IMR-90 (cell line): ENCODE results near the gene ZPBP2. TPM values are rescaled to one million over a fixed set of nuclear protein-coding genes. Genes with fewer than 3 reads are reported as not detected.

ENCODE experiments used
- ATAC-seq: fragments of 200-7000 bp; cut with Tn5 transposase; 2 replicates; pipeline ENCODE4 v1.9.1; 2020; ENCODE audit warnings: low read depth, mild to moderate bottlenecking, moderate library complexity
- BruUV-seq: library from RNA; stranded (reverse); fragments of 400-500 nt; replicated peaks from 2 replicates; lab custom pipeline; 2021; lab: Mats Ljungman, UMichigan
- CTCF ChIA-PET: fragments of 300-600 bp; formaldehyde crosslinking; extraction: SDS; loops from one replicate; lab custom pipeline; 2021; ENCODE audit warnings: antibody characterized with exemption; lab: Yijun Ruan, JAX
- POLR2A ChIA-PET: fragments of 300-600 bp; sonication (Branson Sonifier 250); formaldehyde crosslinking; loops from one replicate; lab custom pipeline; 2022; ENCODE audit warnings: antibody characterized with exemption; ENCODE audit not compliant: unreplicated experiment; lab: Charles Lee
- DNase-seq: peaks from one replicate; pipeline ENCODE4 v3.0.0; 2013
- H2AFZ ChIP-seq: replicated peaks from 2 replicates; pipeline ENCODE3; 2013; ENCODE audit warnings: low read length, mild to moderate bottlenecking; ENCODE audit not compliant: poor library complexity
- H2AK5ac ChIP-seq: 2 replicates; pipeline ENCODE4 v1.6.1; 2013; ENCODE audit warnings: low read depth, low read length, inconsistent platforms
- H2AK9ac ChIP-seq: replicated peaks from 2 replicates; pipeline ENCODE3; 2013; ENCODE audit warnings: mild to moderate bottlenecking, low read depth, low read length, moderate library complexity; ENCODE audit not compliant: poor library complexity
- H2BK120ac ChIP-seq: 2 replicates; pipeline ENCODE4 v1.6.1; 2013; ENCODE audit warnings: low read depth, low read length, inconsistent platforms
- H2BK15ac ChIP-seq: 3 replicates; pipeline ENCODE4 v1.6.1; 2013; ENCODE audit warnings: low read depth, low read length, inconsistent platforms
- H2BK20ac ChIP-seq: 2 replicates; pipeline ENCODE4 v1.6.1; 2013; ENCODE audit warnings: low read depth, mild to moderate bottlenecking, inconsistent platforms, low read length, moderate library complexity
- H2BK5ac ChIP-seq: 2 replicates; pipeline ENCODE4 v1.6.1; 2013; ENCODE audit warnings: mild to moderate bottlenecking, low read depth, low read length, inconsistent platforms; ENCODE audit not compliant: poor library complexity, severe bottlenecking
- H3K14ac ChIP-seq: replicated peaks from 2 replicates; pipeline ENCODE4 v1.6.1; 2013; ENCODE audit warnings: low read depth, low read length, inconsistent platforms
- H3K18ac ChIP-seq: 2 replicates; pipeline ENCODE4 v1.6.1; 2013; ENCODE audit warnings: low read depth, low read length, control low read depth
- H3K23ac ChIP-seq: 2 replicates; pipeline ENCODE4 v1.6.1; 2013; ENCODE audit warnings: low read depth, low read length, inconsistent platforms
- H3K27ac ChIP-seq: 2 replicates; pipeline ENCODE4 v1.5.1; 2013; ENCODE audit warnings: mild to moderate bottlenecking, control low read depth, low read length; ENCODE audit not compliant: insufficient read depth
- H3K27me3 ChIP-seq: 2 replicates; pipeline ENCODE4 v1.6.1; 2013; ENCODE audit warnings: low read length; ENCODE audit not compliant: control insufficient read depth, insufficient read depth
- H3K36me3 ChIP-seq: 2 replicates; pipeline ENCODE4 v1.6.1; 2013; ENCODE audit warnings: low read length, mixed read lengths; ENCODE audit not compliant: control insufficient read depth, insufficient read depth
- H3K4ac ChIP-seq: 2 replicates; pipeline ENCODE4 v1.6.1; 2013; ENCODE audit warnings: low read depth, low read length, inconsistent platforms
- H3K4me1 ChIP-seq: 2 replicates; pipeline ENCODE4 v1.6.1; 2013; ENCODE audit warnings: low read length, mixed read lengths; ENCODE audit not compliant: control insufficient read depth, insufficient read depth
- H3K4me2 ChIP-seq: 2 replicates; pipeline ENCODE4 v1.6.1; 2013; ENCODE audit warnings: low read depth, mild to moderate bottlenecking, control low read depth, low read length, moderate library complexity
- H3K4me3 ChIP-seq: 2 replicates; pipeline ENCODE4 v1.5.1; 2013; ENCODE audit warnings: low read depth, mild to moderate bottlenecking, control low read depth, low read length, moderate library complexity; ENCODE audit not compliant: insufficient read depth
- H3K56ac ChIP-seq: 2 replicates; pipeline ENCODE4 v1.6.1; 2013; ENCODE audit warnings: low read length, inconsistent platforms; ENCODE audit not compliant: insufficient read depth; ENCODE audit errors: extremely low read depth
- H3K79me1 ChIP-seq, 2 experiments: 2 replicates each; pipeline ENCODE4 v1.6.1; 2013; ENCODE audit warnings: low read length in 2 of 2, inconsistent platforms in 1 of 2, low read depth in 1 of 2
- H3K9ac ChIP-seq: 2 replicates; pipeline ENCODE4 v1.6.1; 2013; ENCODE audit warnings: low read depth, low read length, control low read depth
- H3K9me1 ChIP-seq: 2 replicates; pipeline ENCODE4 v1.6.1; 2013; ENCODE audit warnings: low read length, inconsistent platforms; ENCODE audit not compliant: insufficient read depth
- H3K9me3 ChIP-seq: 2 replicates; pipeline ENCODE4 v1.6.1; 2013; ENCODE audit warnings: low read length; ENCODE audit not compliant: control insufficient read depth, insufficient read depth
- H4K20me1 ChIP-seq: 2 replicates; pipeline ENCODE4 v1.6.1; 2013; ENCODE audit warnings: low read length, inconsistent platforms; ENCODE audit not compliant: insufficient read depth
- H4K5ac ChIP-seq: 2 replicates; pipeline ENCODE4 v1.6.1; 2013; ENCODE audit warnings: mild to moderate bottlenecking, low read depth, low read length, control low read depth
- H4K8ac ChIP-seq, 2 experiments: 2 replicates each; pipeline ENCODE4 v1.6.1; 2013; ENCODE audit warnings: low read depth in 2 of 2, low read length in 2 of 2, control low read depth in 1 of 2, inconsistent platforms in 1 of 2
- H4K91ac ChIP-seq: 2 replicates; pipeline ENCODE4 v1.6.1; 2013; ENCODE audit warnings: low read depth, low read length, inconsistent platforms; ENCODE audit not compliant: insufficient read depth
- BHLHE40 ChIP-seq: fragments of 150-350 bp; IDR thresholded peaks from 2 replicates; pipeline ENCODE4 v1.6.1; 2016; ENCODE audit warnings: mild to moderate bottlenecking, low read depth, low read length
- CEBPB ChIP-seq: IDR thresholded peaks from 2 replicates; pipeline ENCODE4 v1.6.1; 2012; ENCODE audit warnings: low read depth, low read length, improper control_type of control experiment
- CHD1 ChIP-seq: IDR thresholded peaks from 2 replicates; pipeline ENCODE4 v1.6.1; 2012; ENCODE audit warnings: low read depth, low read length, improper control_type of control experiment
- CTCF ChIP-seq: conservative IDR thresholded peaks from 2 replicates; pipeline ENCODE4 v1.5.1; 2012; ENCODE audit warnings: mild to moderate bottlenecking, low read depth, low read length, improper control_type of control experiment
- ELK1 ChIP-seq: fragments of 150-350 bp; IDR thresholded peaks from 2 replicates; pipeline ENCODE4 v1.6.1; 2016; ENCODE audit warnings: low read depth, mild to moderate bottlenecking, low read length, moderate library complexity, borderline replicate concordance
- MAFK ChIP-seq: IDR thresholded peaks from 2 replicates; pipeline ENCODE4 v1.6.1; 2012; ENCODE audit warnings: low read depth, low read length, improper control_type of control experiment
- MAZ ChIP-seq: IDR thresholded peaks from 2 replicates; pipeline ENCODE4 v1.6.1; 2012; ENCODE audit warnings: low read depth, mild to moderate bottlenecking, low read length, improper control_type of control experiment, moderate library complexity, borderline replicate concordance
- MXI1 ChIP-seq: IDR thresholded peaks from 2 replicates; pipeline ENCODE4 v1.6.1; 2012; ENCODE audit warnings: low read depth, mild to moderate bottlenecking, low read length, moderate library complexity, borderline replicate concordance
- NFE2L2 ChIP-seq: fragments of 150-350 bp; IDR thresholded peaks from 2 replicates; pipeline ENCODE4 v1.6.1; 2016; ENCODE audit warnings: low read depth, mild to moderate bottlenecking, low read length
- POLR2A ChIP-seq: IDR thresholded peaks from 2 replicates; pipeline ENCODE4 v1.6.1; 2012; ENCODE audit warnings: mild to moderate bottlenecking, low read depth, low read length
- RAD21 ChIP-seq: IDR thresholded peaks from 2 replicates; pipeline ENCODE4 v1.6.1; 2012; ENCODE audit warnings: low read length, improper control_type of control experiment
- RCOR1 ChIP-seq: IDR thresholded peaks from 2 replicates; pipeline ENCODE4 v1.6.1; 2012; ENCODE audit warnings: mild to moderate bottlenecking, low read length, improper control_type of control experiment; ENCODE audit not compliant: insufficient replicate concordance
- RFX5 ChIP-seq: IDR thresholded peaks from 2 replicates; pipeline ENCODE4 v1.8.0; 2012; ENCODE audit warnings: low read depth, mild to moderate bottlenecking, low read length, moderate library complexity
- SMC3 ChIP-seq: fragments of 150-350 bp; IDR thresholded peaks from 2 replicates; pipeline ENCODE4 v1.6.1; 2016; ENCODE audit warnings: low read depth, mild to moderate bottlenecking, antibody characterized with exemption, low read length, moderate library complexity
- USF2 ChIP-seq: fragments of 150-350 bp; IDR thresholded peaks from 2 replicates; pipeline ENCODE4 v1.6.1; 2017; ENCODE audit warnings: mild to moderate bottlenecking, antibody characterized with exemption, low read length, low read depth
- WGBS, 2 experiments: methylation state at CpG; one replicate each; pipeline versions ENCODE4 v1.1.5 to v1.1.7; 2013; ENCODE audit warnings: missing lambda C conversion rate in 2 of 2; ENCODE audit not compliant: insufficient read length in 1 of 2; ENCODE audit errors: extremely low coverage in 2 of 2; 5-methylcytosine and 5-hydroxymethylcytosine counted together
- dilution Hi-C: fragments of 300-500 bp; cut with HindIII; formaldehyde crosslinking; loops from one replicate; pipeline ENCODE4 v1.14.3; 2018; ENCODE audit warnings: low sequenced_read_pairs; ENCODE audit not compliant: unreplicated experiment
- in situ Hi-C: fragments of 300-500 bp; cut with MboI; formaldehyde crosslinking; loops from 3 replicates; pipeline ENCODE4 v1.14.3; 2019; ENCODE audit warnings: low sequenced_read_pairs, inconsistent platforms, mixed read lengths
- intact Hi-C: fragments of 100-400 bp; cut with micrococcal nuclease; formaldehyde crosslinking; loops from 2 replicates; pipeline ENCODE4 v1.10.0; 2022
- polyA plus RNA-seq, 3 experiments: library from polyadenylated mRNA; depleted of rRNA; stranded (reverse); fragments of >200 nt; gene quantifications; 2 replicates each; pipeline ENCODE4 v1.2.3, GENCODE V29; 2012; ENCODE audit warnings: low replicate concordance in 1 of 3
- total RNA-seq: library from RNA; depleted of rRNA; stranded (reverse); fragments of >200 nt; gene quantifications from 2 replicates; pipeline ENCODE4 v1.2.3, GENCODE V29; 2012

Gene ZPBP2
- total and polyA plus RNA-seq, 2 of the 4 experiments (the other 2 are of a cell fraction): not detected

- POLR2A ChIA-PET: no interaction called here
These were observed 58.6 kb downstream of the ZPBP2 start for GRCh38 chr17:39926588-39927100.

More at GRCh38 chr17:39926588-39927100, 58.6 kb downstream of the ZPBP2 start:
- peak overlapping the region; percentile 88 for H2AK9ac ChIP-seq
- peak; percentile 43 for ATAC-seq
- H3K23ac ChIP-seq: peak overlapping the region; percentile 48; the same call in 1 of the 2 replicates
- H2AFZ ChIP-seq: peak overlapping the region; percentile 91
- H3K9me3 ChIP-seq: no peaks in the 10 kb centered on the region
- DNase-seq: no peak
- H4K91ac ChIP-seq: no peak overlapping the region; the same call in 1 of the 2 replicates
- peak overlapping the region; percentile 82 for H3K27ac ChIP-seq
- H2BK15ac ChIP-seq: no peak overlapping the region
- BruUV-seq: no TSS peak
- intact Hi-C loops: no loop called here
- H3K27me3 ChIP-seq: no peaks in the 10 kb centered on the region
- H3K4me3 ChIP-seq: peak overlapping the region; percentile 56
- H3K56ac ChIP-seq: peak overlapping the region; percentile 58; the same call in 1 of the 2 replicates
- peak overlapping the region; percentile 56 for H2BK5ac ChIP-seq
- H4K20me1 ChIP-seq: peaks cover 51% of the 10 kb centered on the region
- in situ Hi-C loops: no loop called here
- peak overlapping the region; percentile 100 for H3K4me2 ChIP-seq
- H3K18ac ChIP-seq: no peak overlapping the region; the same call in 1 of the 2 replicates
- H4K5ac ChIP-seq: 0 out of 2 replicates have a peak overlapping the region, but pooled peaks have one; percentile 10
- no peak overlapping the region for H3K4ac ChIP-seq
- H3K36me3 ChIP-seq: peaks cover 24% of the 10 kb centered on the region
- dilution Hi-C loops: no loop called here
- H4K8ac ChIP-seq: peak overlapping the region in 1 of 2 experiments; percentile 53; a peak in 1 of 4 replicates
- 5% methylated on average over 7 of the region's 15 CpGs; no CpG with 5 or more reads in 1 of the 2 experiments for WGBS, 2 experiments
- CTCF ChIA-PET: no interaction called here
- peaks cover 9 to 61% of the 10 kb centered on the region in 2 experiments; a peak in 3 of 4 replicates for H3K79me1 ChIP-seq
- H3K4me1 ChIP-seq: peaks cover 41% of the 10 kb centered on the region
- peak overlapping the region; percentile 70 for H2AK5ac ChIP-seq
- no peak overlapping the region for H2BK120ac ChIP-seq
- peak overlapping the region; percentile 86 for H3K9ac ChIP-seq
- peaks cover 20% of the 10 kb centered on the region for H3K9me1 ChIP-seq
- H3K14ac ChIP-seq: peak overlapping the region; percentile 72
- TF ChIP-seq BHLHE40: no peak
- TF ChIP-seq CTCF: no peak
- TF ChIP-seq USF2: no peak
- no peak for TF ChIP-seq RAD21
- TF ChIP-seq MAFK: no peak
- no peak for TF ChIP-seq POLR2A
- no peak for TF ChIP-seq RFX5
- TF ChIP-seq CHD1: no peak
- TF ChIP-seq NFE2L2: no peak
- TF ChIP-seq RCOR1: no peak
- no peak for TF ChIP-seq MXI1
- TF ChIP-seq ELK1: no peak
- TF ChIP-seq SMC3: no peak
- no peak for TF ChIP-seq MAZ
- TF ChIP-seq CEBPB: no peak
- no peak overlapping the region for H2BK20ac ChIP-seq
